Stimulated activated CD4-positive, alpha-beta T cell treated with anti-CD3 and anti-CD28 coated beads, Interleukin-12 subunit alpha, Interleukin-12 subunit beta, amount 100 ng/mL, for 48 hours (primary cell): ENCODE results near the gene QRFP.

Experiments
- DNase-seq, 3 donors: peaks; one replicate each; pipeline ENCODE4 v3.0.0-alpha.2; 2020; ENCODE audit warnings: low read depth in 2 of 3, low spot score in 1 of 3

QRFP gene

DNA sequence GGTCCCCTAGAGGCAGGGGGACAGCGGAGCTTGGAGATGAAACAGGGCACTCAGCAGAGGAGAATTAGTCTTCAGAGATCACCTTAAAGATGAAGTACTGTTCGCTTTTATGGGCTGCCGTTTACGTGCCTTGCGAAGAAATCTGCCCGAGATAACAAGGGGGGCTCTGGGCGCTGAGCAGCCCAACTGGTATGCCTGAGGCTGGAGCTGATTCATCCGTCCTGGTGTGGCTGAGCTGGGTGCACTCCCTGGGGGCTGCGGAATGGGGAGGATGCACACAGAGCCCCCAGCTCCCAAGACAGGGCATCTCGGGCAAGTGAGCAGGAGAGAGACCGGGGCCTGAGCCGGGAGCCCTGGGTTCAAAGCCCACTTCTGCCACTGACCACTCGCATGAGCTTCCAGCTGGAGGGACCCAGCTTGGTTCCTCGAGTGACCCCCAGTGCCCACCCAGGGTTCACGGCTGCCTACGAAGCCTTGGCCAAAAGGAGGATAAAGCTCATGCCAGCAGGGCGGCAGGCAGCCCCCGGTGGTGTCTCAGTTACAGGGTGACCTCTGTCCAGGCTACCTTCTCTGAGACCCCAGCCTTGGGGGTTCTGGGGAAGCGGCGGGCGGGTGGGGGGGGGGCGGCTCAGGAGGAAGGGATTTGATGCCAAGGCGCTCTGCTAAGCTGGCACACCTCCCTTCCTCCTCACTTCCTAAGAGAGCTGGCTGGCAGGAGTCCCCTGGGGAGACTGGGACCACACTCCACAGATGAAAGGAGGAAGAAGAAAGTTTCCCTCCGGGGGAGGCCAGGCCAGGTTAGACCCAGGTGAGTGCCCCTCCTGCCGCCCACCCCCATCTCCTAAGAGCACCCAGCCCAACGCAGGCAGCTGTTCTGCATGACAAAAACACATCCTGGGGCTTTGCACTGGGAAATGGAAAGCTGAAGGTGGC lies 36.8 kb upstream of the QRFP start:
- DNase-seq, result no peak

DNA sequence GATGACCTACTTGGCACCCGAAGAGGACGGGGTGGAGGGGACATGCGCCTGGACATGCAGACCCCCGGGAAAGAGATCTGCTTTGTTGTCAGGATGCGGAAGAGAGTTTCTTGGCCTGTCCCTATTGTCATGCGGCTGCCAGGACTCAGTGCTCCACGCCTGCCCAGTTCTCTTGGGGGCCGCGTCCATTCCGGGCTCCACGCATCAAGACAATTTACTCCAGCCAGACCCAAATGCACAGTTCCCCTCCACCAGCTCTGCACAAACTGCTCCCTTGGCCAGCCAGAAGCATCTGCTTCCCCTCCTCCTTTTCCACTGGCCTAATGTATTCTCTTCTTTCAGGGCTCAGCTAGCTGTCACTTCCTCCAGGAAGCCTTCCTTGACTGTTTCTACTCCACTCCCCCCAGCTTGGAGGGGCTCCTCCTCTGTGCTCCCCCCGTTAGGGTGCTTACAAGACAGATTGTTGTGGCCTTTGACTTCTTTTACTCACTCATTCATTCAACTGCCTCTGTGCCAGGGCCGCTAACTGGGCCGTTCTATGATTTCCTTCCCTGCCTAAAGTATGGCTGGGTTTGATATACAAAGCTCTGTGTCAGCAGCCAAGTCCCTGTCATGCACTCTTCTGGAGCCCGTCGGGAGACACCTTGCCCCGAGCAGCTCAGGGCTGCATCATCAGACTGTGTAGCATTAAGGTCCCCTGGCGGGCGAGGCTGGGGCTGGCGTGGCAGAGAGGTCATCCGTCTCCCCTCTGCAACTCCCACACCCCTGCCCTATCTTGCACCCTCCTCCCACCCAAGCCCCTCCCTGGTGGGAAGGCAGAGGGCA lies 35.9 kb upstream of the QRFP start:
- DNase-seq, result no peak

DNA sequence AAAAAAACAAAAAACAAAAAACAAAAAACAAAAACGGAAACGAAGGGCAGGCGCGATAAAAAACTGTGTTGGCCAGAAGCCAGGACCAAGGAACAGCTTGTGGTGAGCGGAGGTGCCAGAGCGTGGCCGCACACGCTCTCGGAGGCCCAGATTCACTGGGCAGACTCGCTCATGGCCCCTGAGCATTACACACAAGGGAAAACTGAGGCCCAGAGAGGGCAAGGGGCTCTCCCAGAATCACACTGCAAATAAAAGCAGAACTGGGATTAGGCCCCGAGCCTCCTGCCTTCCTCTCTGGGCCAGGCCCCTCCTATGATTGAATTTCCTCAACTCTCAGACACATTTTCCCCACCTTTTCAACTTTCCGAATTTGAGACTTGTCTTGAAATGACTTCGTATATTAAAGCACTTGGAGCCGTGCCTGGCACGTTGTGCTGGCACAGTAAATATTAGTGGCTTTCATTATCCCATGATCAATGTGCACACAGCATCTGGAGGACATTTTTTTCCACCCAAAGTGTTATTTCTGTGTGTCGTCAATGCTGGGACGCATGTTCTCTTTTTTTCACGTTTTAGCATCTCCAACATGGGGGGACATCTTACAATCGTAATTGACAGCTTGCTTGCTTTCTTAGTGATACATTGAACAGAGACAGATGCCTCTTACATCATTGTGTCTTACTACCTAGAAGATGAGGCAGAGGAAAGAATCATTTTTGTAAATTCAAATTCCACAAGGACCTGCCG lies 35.1 kb upstream of the QRFP start:
- no peak for DNase-seq

DNA sequence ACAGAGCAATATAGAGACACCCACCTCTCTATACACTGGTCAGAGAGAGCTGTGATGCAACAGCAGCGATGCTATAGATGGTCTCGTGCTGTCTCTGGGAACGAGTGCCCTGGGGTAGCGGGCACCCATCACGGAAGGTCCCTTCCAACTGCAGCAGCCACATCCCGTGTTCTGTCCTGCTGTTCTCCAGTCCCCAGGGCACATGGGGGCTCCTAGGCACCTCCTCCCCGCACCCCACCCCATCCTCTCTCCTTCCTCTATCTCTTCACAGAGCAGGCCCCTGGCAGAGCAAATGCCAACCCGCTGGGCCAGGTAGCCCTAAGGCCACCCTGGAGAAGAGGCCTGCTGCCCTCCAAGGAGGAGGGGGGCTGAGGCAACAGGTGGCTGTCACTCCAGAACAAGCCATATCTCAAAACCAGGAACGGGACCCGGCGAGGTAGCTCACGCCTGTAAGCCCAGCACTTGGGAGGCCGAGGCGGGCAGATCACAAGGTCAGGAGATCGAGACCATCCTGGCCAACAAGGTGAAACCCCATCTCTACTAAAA lies 34.3 kb upstream of the QRFP start:
- no peak for DNase-seq

DNA sequence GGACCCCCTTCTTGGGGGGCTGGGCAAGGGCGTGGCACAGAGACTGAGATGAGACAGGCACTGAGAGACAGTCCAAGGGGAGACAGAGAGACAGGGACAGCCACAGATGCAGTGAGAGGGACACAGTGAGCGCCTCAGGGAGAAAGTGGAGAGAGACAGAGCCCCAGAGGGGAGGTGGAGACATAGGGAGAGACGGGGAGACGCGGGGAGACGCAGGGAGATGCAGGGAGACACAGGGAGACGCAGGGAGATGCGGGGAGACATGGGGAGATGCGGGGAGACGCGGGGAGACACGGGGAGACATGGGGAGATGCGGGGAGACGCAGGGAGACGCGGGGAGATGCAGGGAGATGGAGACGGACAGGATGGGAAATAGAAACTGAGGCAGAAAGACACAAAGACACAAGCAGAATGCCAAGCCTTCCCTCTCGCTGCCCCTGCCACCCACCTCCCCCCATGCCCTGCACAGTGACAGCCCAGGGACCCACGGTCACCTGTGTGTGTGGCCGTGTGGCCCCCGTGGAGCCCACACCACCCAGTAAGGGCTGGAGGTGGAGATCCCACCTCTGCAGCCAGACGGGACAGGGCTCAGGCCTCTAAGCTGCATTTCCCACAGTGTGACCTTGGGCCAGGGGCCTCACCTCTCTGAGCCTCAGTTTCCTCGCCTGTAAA lies 33.7 kb upstream of the QRFP start:
- DNase-seq, result no peak

DNA sequence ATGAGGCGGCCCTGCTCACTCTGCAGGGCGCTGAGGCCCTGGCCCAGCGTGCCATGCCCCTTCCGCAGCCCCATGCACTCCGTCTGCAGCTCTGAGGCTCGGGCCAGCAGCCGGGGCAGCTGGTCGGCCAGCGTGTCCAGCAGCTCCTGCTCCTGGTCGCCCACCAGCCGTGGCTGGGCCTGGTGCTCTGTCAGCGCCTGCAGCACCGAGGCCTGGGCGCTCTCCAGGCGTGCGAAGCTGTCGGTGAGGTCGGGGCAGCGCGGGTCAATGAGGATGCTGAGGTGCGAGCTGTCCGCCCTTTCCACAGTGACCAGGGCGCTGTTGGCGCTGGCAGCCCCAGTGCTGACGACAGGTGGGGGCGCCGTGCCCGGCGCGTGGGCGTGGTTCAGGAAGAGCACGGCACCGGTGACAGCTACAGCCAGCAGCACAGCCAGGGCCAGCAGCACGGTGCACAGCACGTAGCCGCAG lies 33.0 kb upstream of the QRFP start:
- DNase-seq, result no peak

DNA sequence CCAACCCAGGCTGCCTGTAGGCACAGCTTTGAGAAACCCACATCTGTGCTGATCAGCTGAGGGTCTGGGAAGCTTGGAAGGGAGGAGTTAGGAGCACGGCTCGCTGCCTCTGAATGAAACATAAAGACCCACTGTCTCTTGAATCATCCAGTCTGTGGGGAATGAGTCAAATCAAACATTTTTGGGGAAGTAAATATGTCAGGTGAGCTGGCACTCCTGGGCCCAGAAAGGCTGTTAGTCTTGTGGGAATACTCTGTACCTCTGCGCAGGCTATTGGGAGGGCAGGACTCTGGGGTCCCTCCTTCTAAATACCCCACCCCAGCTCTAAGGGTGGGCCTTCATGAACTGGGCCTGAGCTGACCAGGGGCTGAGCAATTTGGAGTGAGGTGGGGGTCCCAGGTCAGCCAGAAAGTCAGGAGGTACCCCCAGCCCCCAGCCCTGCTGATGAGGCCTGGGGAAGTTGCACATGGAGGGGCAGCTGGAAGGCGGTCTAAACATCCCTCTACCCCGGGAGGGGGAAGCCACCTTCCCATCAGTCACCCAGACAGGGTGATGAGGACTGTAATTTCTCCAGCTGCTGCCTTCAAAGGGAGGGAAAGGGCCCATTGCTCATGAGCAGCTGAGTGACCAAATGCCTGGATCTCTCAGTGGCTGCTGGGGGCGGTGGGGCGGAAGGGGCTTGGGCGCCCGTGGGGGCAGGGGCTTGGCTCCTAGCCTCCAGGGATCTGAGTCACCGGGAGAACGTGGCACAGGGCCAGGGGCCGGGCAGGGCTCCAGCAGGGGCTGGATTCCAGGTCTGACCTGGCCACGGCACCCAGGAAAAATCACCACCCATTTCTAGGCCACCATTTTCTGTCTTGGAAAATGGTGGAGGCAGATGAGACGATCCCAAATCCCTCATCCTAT lies 31.6 kb upstream of the QRFP start:
- no peak for DNase-seq

DNA sequence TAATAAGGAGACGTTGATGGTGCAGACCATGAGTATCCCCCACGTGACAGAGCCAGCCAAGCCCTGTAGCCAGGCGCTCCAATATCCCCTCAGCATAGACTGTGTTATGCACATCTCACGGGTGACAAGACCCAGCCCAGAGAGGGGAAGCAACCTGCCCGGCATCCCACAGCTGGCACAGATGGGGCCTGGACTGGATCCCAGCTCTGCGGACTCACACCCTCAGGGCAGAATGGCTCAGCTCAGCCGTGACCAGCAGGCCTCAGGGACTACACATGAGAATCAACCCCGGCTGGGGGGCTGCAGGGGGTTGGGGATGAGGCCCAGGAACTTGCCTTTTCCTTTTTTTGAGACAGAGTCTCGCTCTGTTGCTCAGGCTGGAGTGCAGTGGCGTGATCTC lies 30.7 kb upstream of the QRFP start:
- DNase-seq, result no peak

DNA sequence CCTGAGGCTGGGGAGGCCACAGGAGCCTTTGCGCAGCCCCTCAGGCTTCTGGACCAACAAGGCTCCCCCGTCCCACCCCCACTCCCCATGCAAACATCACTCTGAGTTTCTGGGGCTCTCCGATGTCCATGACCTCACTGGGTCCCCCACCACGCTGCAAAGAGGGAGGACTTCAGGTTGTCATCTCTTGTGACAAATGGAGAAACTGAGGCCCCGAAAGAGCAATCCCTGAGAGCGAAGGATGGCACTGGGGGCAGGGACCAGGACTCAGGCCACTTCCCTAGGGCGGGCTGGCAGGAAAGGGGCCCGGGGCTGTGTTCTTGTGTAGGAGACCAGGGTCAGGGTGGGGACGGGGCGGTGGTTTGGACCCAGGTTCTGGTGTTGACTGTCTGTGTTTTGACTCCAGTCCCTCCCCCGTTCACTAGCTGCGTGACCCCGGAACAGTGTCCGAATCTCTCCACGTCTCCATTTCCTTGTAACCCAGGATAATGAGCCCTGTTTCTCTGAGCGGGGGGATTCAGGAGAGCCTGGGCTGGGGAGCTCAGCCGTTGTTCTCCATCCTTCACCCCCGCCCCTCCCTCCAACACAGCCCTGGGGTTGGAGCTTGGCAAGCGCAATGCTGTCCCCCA lies 28.6 kb upstream of the QRFP start:
- DNase-seq, result no peak

DNA sequence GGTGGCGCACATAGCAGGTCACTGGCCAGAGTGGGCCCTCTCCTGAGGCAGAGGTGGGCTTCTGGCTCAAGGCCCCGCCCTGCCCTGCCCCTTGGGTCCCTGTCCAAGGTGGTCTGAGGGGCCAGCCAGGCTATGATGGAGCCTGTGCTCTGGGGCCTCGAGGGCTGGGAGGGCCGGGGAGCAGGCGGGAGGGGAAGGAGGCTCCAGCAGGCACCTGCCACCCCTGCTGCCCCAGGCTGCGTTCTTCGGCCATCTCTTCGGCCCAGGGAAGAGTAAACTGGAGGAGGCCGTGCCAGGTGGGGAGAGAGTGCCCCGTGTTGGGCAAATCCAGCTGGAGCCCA lies 27.8 kb upstream of the QRFP start:
- no peak for DNase-seq

DNA sequence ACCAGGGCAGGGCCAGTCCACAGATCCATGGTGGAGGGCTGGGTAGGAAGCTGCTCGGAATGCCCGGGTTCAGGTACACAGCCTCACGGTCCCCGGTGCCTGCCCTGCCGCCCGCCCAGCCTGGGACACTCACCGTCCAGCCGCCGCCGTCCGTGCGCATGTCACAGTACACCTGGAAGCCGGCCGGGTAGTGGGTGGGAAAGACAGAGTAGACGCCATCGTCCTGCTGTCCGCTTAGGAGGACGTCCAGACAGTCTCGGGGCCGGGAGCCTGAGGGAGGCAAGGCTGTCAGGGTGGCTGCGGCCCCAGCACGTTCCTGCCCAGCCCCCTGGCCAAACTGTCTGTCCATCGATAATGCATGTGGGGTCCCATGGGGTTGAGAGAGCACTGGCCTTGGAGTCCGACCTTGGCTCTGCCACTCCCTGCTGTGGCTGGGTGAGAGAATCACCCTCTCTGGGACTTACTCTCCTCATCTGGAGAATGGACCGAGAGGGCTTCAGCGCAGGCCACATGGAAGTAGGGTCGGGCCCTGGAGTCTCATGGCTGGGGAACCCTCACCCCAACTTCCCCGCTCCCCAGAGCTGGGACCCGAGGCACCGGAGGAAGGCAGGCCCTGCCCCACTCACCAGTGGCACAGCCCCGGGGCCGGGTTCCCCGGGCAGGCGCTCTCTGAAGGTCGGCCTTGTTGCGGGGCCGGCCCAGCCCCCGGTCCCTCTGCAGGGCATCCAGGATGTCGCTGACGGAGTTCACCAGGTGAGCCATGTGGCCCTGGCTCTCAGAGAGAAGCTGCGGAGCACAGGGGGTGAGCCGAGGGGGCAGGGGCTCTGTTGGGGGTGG lies 27.2 kb upstream of the QRFP start:
- no peak for DNase-seq

DNA sequence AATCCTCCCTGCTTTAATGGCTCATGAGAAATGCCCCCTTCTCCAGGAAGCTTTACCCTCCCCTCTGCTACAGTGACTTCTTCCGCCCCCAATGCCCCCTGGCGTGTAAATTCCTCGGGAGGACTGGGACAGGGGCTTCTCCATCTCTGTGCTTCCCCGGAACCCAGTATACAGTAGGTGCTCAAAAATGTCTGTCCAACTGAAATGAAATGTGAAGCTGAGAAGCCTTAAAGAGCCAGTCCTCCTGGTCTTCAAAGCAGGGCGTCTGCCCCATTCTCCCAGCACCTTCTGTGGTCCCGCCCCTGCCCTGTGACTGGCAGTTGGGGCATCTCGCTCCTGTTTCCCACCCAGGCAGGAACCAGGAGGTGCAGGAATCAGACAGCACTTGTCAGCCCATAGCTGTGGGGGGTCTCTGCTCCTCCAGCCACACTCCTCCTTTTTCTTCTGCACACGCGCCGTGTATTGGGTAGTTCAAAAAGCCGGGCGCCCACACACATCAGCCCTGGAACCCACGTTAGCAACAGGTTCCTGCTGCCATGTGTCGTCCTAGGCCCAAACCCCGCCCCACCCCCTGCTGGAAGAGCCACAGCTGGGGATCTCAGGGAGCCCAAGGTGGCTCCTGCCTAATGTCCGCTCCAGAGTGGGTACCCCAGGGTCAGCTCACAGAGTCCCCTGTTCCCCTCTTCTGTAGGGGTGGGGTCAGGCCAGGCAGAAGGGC lies 26.4 kb upstream of the QRFP start:
- no peak for DNase-seq

DNA sequence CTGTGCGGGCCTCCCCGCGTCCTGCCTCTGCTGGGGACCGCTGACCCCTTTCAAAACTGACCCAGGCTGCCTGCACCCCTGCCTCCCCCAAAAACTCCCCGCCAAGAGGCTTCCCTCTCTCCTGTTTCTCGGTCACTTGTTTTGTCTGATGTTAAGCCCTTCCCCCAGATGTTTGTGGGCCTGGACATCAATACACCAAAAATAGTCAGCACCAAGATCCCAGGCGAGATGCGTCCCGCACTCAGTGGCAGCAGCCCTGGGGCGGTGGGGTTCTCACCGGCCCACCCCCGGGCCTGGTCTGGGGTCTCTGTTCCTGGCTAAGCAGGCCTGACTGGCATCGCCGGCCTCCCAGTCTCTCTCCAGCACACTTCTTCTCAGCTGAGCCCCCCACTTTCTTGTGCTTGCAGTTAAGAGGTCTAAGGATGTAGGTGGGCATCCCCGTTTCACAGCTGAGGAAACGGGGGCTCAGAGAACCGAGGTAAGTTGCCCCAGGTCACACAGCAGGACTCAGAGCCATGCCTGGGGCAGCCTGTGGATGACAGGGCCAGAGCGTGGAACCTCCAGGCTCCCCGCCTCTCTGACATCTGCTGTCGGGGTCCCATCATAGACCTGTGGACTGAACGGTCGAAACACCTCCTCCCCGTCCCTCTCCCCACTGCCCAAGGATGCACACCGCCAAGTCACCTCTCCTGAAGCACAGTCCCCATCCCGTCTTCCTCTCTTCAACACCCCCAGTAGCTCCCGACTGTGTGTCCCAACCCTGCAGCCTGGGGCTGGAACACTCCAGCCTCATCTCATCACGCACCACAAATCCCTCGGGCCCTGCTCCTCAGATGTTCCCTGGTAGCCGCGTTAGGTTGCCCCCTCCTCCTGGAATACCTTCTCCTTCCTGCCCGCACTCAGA lies 25.6 kb upstream of the QRFP start:
- DNase-seq, result no peak

DNA sequence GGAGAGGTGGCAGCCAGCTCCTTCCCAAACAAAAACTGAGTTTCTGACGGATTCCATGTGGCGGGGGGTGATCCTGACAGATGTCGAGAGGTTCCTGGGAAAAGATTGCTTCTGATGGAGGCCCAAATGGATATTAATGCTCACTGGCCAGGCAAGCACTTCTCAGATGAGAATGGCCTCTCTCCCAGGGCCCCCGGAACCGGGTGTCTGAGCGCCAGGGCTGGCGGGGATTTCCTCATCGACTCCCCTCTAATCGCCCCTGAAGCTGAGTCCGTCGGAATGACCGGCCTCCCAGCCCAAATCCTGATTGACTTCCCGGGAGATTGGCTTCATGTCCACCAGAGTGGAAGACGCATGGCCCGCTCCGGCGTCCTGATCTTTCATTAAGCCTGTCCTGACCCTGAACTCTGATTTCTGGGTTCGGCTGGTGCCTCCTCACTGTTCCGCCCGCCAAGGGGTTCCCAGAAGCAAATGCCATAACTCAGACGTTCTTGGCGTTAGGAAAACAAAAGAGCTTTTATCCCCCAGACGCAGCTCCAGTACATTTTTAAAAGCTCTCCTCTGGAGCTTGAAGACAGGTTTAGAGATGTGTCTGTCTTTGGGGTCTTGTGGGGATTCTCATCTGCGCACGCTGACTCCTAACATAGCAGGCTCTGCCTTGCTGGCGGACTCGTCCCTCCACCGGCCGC lies 24.8 kb upstream of the QRFP start:
- no peak for DNase-seq

DNA sequence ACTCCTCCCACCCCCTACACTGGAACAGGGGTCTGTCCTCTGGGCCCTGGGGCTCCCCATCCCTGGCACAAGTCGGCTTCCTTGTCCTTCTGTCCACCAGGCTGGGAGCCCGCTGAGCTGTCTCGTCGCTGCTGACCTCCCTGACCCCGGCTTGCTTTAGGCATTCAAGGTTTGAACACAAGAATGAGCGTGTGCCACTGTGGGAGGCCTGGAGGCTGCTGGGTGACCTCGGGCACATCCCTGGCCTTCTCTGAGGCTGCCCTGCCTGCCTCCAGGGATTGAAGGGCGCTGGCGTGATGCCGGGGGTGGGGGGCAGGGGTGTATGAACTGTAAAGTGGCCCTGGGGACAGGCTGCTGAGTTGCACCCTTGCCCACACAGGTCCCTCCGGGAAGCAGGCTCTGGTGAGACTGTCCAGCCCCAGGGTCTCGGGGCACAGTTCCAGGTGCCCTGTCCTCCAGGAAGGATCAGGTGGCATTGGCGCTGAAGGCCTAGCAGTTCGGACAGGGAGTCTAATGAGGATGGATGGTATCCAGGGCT lies 24.2 kb upstream of the QRFP start:
- no peak for DNase-seq

DNA sequence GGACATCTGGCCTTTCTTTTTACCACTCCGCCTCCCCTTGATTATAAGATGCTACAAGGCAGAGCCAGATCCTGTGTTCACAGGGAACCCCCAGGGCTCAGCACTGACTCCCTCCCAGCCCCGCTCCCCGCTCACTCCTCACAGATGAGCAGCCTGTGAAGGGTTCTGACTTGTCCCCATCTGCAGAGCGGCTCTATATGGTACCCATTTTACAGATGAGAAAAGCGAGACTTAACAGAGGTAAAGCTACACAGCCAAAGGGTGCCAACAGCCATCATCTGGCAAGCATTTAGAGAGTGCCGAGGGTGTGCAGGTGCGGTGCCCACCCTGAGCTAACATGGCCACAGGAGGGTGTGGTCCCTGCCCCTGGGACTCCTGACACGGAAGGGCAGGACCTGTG lies 23.6 kb upstream of the QRFP start:
- no peak for DNase-seq
